NB4 (cell line): ENCODE results near the gene AIRE.

ENCODE experiments used
- CTCF ChIP-seq: IDR thresholded peaks from one replicate; pipeline ENCODE4 v1.5.1; 2012; ENCODE audit warnings: low read depth, low read length
- MAX ChIP-seq: IDR thresholded peaks from 2 replicates; pipeline ENCODE4 v1.6.1; 2011; ENCODE audit warnings: low read depth, low read length
- MYC ChIP-seq: IDR thresholded peaks from 2 replicates; pipeline ENCODE4 v1.6.1; 2011; ENCODE audit warnings: low read depth, low read length
- POLR2A ChIP-seq: IDR thresholded peaks from 2 replicates; pipeline ENCODE4 v1.6.1; 2011; ENCODE audit warnings: mild to moderate bottlenecking; ENCODE audit not compliant: insufficient read length; ENCODE audit errors: extremely low read depth

DNA sequence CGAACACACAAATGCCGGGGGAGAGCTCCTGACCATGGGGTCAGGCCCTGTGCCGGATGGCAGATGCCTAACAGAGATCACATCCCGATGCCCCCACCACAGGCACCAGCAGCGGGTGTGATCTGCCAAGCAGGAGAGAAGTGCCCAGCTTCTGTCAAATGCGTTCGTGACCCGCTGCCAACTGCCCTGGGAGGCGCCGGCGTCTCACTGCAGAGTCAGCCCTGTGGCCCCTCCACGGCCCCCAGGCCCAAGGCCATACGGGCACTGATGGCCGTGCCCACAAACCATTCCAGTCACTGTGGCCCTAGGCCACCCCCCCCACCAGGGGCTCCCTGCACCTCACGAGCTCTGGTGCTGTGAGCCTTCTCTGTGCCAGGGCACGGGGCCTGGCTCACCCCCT, 45.5 kb downstream of the AIRE start:
- TF ChIP-seq CTCF (no peak), POLR2A (no peak), MAX (no peak), MYC (no peak)
